HG02943 (cell line): ENCODE results near the gene GALNT8.
"Not testable (repeated sequence)": the region's sequence is repeated elsewhere in the genome, so short reads cannot be mapped to it uniquely, and the experiment has no call there.

Source experiments
- ATAC-seq: cut with Tn5 transposase; IDR thresholded peaks from one replicate; pipeline ENCODE4 v1.9.1; 2021; ENCODE audit warnings: mild to moderate bottlenecking, low read depth, moderate library complexity; ENCODE audit not compliant: unreplicated experiment

The GALNT8 gene

DNA sequence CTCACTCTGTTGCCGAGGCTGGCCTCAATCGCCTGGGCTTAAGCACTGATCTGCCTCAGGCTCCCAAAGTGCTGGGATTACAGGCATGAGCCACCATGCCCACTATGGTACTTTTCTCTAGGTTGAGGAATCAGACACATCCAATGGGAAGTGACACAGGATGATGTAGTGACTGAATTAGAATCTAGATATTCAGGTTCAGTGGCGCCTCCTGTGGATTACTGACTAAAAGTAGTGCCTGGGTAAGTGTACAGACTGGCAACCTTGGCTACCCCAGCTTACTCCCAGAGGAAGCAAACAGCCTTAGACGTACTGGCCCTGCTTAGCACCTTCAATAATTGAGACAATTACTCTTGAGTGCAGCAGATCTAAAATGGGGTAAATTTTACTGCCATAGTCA lies 22.8 kb downstream of the GALNT8 start:
- no peak for ATAC-seq

DNA sequence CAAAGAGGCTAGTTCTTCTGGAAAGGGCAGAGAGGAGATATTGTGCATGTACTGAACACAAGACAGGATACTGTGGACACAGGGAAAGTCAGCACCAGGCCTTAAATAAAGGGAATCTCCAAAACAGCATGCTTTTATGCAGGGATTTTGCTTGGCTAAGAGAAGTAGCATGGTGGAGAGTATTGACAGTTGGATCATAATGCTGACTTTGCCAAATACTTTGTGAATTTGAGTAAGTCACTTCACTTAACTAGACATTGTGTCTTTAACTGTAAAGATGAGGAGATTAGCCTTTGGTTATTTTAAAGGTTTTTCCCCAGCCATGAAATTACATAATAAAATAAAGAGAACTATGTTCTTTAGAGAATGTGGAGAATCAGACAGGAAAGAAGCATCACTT lies 24.5 kb downstream of the GALNT8 start:
- no peak for ATAC-seq

DNA sequence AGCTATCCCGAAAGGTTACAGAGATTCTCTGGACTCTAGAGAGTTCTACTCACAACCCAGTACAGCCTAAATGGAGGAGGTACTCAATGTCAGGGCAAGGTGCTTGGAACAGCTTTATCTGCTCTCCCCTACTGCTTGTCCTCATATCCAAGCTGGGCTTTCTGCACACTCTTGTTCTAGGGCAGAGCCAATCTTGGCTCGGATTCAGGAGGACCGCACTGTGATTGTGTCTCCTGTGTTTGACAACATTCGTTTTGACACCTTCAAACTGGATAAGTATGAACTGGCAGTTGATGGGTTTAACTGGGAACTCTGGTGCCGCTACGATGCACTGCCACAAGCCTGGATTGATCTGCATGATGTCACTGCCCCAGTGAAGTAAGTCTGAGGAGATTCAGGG lies 25.0 kb downstream of the GALNT8 start:
- no peak for ATAC-seq

DNA sequence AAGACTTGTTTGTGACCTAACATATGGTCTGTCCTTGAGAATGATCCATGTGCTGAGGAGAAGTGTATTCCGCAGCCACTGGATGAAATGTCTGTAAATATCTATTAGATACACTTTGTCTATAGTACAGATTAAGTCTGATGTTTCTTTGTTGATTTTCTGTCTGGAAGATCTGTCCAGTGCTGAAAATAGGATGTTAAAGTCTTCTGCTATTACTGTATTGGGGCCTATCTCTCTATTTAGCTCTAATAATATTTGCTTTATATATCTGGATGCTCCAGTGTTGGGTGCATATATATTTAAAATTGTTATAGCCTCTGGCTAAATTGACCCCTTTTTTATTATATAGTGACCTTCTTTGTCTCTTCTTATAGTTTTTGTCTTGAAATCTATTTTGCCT lies 31.5 kb downstream of the GALNT8 start:
- not testable (repeated sequence) for ATAC-seq

DNA sequence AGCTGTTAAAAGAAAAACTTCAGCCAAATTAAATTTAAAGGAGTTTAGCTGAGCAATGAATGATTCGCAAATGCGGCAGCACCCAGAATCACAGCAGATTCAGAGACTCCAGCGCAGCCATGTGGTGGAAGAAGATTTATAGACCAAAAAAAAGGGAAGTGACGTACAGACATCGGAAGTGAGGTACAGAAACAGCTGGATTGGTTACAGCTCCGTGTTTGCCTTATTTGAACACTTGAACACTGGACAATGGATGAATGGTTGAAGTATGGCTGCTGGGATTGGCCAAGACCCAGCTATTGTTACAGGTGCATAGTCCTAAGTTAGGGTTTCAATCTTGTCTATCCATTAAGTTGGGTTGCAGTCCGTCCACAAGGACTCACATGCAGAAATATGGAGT lies 42.6 kb downstream of the GALNT8 start:
- no peak for ATAC-seq

DNA sequence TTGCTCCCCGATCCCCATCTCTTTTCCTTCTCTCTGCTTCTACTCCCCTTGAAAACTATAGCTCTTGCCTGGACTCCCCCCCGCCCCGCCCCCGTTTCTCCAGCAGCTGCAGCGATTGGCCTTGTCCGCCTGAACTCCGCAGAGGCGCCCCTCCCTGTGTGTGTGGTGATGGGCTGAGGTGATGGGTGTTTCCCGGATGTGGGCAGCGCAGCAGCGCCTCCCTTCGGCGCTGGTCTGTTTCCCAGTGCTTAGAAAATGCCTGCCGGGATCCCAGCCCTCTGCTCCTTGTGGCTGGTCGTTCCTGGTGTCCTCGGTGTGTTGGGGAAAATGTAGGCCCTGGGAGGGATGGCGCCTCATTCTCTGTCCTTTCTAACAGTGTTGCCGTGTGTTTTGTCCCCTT lies 43.3 kb downstream of the GALNT8 start:
- no peak for ATAC-seq

DNA sequence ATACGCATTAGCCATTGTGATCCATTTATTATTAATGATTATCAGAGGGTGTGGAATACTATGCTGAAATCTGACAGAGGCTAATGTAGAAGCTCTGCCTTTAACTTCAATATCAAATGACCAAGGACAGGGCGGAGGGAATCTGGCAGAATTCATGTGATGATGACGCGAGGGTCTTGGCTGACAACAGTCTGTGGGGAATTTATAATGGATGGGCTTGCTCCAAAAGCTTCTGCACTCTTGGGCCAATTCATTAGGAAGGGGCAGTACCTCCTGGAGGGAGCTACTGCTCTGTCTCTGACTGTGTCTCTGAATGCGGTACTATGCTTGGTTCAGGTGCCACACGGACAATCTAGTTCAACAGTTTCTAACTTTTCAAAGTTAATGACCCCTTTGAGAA lies 46.2 kb downstream of the GALNT8 start:
- no peak for ATAC-seq

DNA sequence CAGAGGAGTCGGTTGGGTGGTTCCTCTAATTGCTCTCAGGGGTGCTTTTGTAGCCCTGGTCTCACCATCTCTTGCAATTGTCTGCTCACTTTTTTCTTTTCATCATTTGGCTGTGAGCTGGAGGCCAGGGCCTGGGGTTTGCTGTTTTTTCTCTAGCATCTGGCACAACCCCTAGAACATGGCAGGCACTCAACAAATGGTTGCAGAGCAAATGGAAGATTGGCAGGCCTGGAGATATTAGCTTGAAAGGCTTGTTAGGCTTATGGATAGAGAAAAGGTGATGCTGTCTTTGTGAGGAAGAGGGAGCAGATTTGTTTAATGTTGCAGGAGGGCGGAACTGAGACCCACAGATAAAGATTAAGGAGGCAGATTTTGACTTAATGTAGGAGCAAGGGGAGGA lies 47.0 kb downstream of the GALNT8 start:
- ATAC-seq: no peak

DNA sequence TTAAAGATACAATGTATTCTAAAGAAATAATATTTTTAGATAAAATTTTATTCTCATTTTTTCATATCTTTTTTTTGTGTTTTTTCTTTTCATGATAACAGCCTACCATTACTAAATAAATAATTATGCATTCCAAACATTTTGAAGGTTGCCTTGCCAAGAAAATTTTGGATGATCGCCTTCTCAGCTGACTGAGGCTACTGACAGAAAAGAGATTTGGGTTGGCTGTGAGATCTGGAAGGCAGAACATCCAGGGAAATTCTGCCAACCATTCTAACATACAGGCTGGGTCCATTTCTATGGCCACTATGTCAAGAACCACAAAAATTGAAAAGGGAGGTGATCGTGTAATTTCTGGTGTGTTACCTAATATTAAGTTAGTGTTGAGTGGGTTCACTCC lies 48.1 kb downstream of the GALNT8 start:
- ATAC-seq: no peak

DNA sequence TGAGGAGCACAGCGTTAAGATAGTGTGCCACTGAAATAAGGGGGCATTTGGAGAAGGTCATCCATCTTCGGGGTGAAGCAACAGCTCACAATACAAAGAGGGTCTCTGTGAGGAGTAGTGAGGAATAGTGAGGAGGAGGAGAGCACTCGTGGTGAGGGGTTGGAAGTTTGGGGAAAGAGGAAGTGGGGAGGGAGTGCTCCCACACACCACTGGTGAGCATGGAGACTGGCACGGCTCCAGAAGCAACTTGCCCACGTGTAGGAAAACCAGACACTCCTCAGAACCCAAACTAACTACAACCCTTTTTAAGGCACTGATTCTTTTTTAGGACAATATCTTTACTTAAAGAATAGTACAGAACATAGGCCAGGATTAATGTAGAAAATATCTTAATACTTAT lies 48.9 kb downstream of the GALNT8 start:
- no peak for ATAC-seq

DNA sequence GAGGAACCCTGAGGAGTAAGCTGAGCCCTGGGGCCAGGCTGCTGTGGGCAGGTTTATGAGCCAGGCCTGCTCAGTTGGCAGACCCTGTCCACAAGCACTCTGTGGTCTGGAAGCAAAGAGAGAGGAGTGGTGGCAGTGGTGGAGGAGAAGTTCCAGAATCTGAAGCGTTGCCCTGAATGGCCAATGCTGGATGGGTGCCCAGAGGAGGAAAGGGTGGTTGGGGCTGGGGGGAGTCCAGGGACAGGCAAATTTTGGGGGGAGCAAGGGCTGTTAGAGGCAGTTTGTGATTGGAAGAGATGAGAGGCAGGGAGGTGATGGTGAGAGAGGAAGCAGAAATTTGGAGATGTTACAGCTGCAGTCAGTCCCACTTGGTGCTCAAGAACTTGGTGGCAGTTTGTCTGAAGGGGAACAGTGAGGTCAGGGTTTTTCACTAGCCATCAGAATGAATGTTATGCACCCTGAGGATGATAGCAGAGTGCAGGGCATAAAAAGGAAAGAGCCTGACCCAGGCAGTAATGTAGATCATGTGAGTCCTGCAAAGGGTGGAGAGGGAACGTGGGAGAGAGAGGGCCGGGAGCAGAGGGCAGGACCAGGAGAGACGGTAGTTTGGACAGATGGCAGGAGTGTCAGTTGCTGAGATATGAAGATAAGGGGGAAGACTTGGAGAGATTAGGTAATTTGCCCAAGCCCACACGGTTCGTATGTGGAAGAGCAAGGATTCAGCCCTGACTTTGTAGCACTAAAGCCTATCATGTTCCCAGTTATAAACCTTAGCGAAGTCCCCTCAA lies 51.2 kb downstream of the GALNT8 start:
- ATAC-seq: no peak

DNA sequence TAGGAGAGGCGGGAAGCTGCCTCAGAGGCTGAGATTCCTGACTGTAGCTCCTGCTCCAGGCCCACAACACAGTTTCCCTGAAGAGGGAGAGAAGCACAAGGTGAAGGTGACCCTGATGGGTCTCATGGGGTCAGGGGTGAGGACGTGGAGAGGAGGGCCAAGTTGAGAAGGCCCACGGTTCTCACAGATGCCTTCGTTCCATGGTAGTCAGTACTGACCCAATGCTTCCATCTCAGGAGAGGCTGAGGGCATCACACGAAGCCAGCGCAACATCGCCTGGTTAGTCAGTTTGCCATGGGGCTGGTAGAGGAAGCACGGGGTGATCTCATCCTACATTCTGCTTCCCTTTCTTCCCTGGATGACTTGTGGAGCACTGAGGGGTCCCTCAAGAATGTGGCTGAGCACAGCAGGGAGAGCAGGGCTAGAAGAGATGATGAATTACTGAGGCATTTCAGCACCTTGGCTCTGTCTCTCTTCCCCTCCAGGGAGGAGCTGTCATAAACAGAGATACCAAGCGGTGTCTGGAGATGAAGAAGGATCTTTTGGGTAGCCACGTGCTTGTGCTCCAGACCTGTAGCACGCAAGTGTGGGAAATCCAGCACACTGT lies 51.9 kb downstream of the GALNT8 start:
- no peak for ATAC-seq

DNA sequence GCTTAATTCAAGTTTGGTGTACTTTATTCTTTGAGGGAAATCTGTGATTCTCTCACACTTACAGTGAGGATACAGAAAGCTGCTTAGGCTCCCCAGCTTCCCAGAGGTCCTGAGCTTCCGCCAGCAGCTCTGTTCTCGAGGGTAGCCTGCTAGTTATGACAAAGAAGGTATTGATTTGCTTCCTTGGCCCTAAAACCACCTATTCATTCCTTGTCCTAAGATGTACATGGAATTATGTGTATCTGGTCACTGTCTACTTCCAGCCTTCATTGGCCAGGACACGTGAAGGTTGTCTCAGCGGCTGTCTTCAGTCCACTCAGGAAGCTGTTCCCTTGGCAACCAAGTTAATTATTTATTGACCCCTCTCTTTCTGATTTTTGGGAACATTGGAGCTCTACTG lies 55.7 kb downstream of the GALNT8 start:
- ATAC-seq: no peak

DNA sequence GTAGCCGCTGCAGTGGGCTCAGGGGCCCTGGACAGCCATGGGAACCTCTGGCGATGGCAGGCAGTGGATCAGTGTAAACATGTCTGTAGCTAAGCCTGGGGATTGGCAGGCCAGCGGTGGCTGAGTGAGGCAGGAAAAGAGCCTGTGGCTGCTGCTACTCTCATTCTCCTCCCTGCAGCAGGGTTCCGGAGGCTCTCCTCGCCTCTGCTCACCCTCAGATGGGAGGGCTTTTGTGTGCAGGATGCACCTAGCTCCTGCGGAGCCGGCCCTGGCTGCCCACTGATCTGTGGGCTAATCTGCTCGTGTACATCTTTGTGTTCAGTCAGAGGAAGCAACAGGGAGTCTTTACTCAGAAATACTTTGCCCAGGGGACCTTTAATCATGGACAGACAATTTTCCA lies 59.5 kb downstream of the GALNT8 start:
- no peak for ATAC-seq

DNA sequence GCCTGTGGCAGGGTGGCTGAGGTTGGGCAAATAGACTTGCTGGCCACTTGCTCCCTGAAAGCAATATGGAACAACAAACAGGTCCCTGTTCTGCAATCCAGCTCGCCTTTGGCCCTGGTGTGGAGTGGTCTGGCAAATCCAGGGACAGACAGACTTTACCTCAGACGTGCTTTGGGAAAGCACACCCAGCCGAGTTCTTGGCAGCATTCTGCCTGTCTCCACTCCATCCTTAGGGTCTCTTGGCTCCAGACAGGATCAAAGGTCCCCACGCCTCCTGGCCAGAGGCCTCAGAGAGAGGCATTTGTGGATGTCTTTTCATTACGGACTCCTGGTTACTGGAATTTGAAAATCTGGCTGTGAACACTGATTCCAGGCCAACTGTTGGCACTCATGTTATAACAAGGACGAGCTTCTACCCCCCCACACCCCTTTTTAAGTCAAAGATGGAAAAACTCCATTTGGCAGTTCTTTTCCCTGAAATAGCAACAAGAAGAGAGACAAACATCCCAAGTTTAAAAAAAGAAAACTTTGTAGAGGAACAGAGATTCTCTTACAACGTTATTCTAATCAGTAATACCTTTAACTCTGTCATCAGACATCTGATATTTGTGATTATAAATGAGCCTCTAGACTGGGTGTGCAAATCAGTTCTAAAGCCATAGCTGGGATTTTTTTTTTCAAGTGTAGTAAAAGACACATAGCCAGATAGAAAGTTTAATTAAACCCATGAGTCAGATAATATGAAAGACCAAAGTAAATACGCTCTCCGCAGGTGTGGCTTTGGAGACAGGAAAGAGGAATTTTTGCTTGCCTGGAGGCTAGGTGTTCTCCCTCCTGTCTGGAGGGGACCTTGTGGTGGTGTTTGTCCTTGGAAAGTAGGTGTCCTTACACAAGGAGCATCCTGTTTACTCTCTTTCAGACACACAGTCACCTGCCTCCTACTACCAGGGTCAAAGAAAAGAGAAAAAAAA lies 60.7 kb downstream of the GALNT8 start:
- no peak for ATAC-seq

DNA sequence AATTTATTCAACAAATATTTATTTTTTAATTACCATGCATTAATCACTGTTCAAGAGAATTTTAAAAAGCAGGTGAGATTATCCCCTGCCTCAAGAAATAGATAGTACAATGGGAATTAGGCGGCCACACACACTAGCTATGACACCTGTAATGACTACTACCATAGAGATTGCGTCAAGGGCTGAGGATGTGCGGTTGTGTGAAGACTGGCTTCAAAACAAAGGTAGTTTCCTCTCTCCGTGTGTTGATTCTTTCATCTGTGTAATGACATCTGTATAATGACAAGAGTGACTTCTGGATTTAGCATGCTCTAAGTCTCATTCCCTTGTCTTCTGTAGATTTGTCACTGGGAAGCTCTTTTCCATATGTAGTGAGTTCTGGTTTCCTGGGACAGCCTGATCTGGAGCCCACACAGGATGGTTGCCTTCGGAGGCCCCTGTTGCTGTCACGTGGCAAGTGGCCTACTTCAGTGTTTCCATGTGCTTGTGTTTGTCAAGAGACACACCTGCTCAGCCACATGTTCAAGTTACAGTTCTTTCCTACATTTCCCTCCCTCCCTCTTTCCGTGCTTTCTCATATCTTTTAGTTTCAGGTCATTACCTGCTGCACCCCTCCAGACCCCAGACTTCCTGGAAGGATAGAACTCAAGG lies 64.3 kb downstream of the GALNT8 start:
- ATAC-seq: no peak

DNA sequence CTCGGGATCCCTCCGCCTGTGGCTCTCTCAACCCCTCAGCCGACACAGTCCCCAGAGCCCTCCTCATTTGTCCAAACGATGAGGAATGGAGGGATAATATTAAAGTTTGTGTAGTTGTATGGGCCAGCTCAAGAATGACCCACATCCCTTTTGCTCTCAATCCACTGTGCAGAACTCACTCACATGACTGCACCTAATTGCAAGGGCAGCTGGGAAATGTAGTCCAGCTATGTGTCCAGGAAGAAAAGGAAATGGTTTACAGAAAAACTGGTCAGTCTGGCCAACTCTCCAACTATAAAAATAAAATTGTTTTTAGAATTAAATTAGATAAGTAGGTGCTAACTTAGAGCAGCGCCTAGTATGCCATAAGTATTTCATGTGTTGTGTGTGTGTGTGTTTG lies 66.6 kb downstream of the GALNT8 start:
- no peak for ATAC-seq

DNA sequence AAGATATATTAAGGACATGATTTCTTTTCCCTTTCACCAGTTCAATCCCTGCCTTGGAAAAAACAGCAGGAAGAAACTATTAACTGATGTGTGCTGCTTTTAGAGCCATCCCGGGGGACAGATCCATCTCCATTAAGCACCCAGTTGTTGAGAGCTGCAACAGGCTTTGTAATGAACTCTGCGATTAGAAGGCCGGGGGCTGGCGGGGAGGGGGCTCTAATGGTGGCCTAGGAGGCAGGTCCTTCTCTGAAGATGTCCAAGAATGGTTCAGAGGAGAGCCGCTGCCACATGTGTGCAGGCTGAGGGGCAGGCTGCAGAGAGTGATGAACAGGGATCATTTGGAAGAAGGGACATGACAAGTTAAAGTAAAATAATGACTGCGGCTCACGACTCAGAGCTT lies 67.8 kb downstream of the GALNT8 start:
- no peak for ATAC-seq

DNA sequence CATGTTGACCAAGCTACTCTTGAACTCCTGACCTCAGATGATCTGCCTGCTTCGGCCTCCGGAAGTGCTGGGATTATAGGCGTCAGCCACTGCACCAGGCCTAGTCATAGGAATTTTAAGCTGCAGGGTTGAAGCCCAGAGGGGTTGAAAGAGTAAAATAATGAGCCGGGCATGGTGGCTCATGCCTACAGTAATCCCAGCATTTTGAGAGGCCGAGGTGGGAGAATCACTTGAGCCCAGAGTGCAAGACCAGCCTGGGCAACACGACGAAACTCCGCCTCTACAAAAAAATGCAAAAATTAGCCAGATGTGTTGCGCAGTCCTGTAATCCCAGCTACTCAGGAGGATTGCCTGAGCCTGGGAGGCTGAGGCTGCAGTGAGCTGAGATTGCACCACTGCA lies 69.6 kb downstream of the GALNT8 start:
- ATAC-seq: no peak

DNA sequence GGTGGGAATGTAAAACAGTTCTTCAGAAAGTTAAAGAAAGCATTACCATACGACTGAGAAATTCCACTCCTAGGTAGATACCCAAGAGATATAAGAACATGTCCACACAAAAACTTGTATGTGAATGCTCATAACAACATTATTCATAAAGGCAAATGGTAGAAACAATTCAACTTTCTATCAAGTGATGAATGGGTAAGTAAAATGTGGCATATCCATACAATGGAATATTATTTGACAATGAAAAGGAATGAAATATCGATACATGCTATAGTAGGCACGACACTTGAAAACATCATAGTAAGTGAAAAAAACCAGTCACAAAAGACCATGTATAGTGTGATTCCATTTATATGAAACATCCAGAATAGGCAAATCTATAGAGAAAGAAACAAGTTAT lies 71.3 kb downstream of the GALNT8 start:
- ATAC-seq: no peak

DNA sequence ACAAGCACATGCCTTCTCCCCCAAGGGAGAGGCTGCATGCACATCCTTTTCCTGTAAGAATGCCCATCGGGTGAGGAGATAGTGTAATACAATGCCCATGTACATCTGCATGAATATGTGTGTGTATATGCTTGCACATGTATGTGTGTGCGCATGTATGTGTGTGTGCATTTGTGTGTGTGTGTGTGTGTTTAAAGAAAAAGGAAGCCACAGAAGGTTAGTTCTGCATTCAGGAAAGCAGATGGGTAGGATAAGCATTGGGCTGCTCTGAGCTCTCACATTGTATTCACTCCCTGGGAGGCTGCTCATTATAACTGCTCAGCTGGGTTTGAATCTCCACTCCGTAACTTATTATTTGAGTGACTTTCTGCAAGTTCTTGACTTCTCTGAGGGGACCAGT lies 74.3 kb downstream of the GALNT8 start:
- no peak for ATAC-seq
